ENCODE results near the gene GNA14.
"Not testable (repeated sequence)": the region's sequence is repeated elsewhere in the genome, so short reads cannot be mapped to it uniquely, and the experiment has no call there.

Gene GNA14

DNA sequence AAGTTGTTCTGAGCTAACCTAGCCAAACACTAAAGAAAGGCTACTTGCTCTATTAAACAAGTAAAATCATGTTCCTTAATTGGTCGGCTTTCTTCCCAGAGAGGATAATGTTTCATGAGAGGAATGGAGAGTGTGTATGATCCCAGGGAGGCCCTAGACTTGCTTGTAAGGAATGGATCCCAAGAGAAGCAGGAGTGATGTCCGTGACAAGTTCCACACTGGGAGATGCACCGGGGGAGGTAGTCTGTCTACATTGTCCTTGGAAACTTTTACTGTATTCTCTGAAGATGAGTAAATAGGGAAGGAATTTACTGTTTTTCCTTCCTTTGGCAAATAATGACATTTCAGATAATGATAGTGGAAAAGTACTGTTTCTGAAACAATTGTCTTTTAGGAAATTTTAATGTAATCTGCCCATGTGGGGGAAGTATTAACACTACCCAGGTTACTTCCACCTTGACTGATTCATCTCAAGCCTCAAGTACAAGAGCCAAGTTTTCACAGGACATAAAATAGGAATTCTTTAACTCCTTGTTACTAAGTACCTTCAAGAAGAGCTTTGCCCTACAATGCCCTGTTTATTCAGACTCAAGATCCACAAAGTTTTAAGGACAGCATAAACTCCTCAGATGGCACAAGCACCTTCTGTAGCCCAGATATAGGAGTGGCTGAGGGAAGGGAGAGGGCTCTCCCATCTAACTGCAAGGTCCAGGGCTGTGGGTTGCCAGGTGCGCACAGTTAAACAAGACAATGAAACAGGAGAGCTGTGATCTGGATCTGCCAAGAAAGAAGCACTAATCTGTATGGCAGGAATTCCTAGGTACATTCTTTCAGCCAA lies 152.1 kb downstream of the GNA14 start:
- DNase-seq (ENCODE audit: low spot score) (no peak), FAIRE-seq (no peak)

DNA sequence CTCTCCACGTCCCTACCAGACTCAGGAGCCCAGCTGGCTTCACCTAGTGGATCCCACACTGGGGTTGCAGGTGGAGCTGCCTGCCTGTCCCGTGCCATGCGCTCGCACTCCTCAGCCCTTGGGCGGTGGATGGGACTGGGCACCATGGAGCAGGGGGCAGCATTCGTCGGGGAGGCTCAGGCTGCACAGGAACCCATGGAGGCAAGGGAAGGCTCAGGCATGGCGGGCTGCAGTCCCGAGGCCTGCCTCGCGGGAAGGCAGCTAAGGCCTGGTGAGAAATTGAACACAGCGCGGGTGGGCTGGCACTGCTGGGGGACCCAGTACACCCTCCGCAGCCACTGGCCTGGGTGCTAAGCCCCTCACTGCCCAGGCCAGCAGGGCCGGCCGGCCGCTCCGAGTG lies 157.8 kb downstream of the GNA14 start:
- not testable (repeated sequence) for DNase-seq (ENCODE audit: low spot score); FAIRE-seq

DNA sequence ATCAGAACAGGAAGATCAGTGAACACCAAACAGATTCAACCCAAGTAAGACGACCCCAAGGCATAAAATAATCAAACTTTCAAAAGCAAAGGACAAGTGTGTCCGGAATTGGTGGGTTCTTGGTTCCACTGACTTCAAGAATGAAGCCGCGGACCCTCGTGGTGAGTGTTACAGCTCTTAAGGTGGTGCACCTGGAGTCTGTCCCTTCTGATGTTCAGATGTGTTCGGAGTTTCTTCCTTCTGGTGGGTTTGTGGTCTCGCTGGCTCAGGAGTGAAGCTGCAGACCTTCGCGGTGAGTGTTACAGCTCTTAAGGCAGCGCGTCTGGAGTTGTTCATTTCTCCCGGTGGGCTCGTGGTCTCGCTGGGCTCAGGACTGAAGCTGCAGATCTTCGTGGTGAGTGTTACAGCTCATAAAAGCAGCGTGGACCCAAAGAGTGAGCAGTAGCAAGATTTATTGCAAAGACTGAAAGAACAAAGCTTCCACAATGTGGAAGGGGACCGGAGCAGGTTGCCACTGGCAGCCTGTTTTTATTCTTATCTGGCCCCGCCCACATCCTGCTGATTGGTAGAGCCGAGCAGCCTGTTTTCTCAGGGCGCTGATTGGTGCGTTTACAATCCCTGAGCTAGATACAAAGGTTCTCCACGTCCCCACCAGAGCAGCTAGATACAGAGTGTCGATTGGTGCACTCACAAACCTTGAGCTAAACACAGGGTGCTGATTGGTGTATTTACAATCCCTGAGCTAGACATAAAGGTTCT lies 158.5 kb downstream of the GNA14 start:
- not testable (repeated sequence) for FAIRE-seq; DNase-seq (ENCODE audit: low spot score)

DNA sequence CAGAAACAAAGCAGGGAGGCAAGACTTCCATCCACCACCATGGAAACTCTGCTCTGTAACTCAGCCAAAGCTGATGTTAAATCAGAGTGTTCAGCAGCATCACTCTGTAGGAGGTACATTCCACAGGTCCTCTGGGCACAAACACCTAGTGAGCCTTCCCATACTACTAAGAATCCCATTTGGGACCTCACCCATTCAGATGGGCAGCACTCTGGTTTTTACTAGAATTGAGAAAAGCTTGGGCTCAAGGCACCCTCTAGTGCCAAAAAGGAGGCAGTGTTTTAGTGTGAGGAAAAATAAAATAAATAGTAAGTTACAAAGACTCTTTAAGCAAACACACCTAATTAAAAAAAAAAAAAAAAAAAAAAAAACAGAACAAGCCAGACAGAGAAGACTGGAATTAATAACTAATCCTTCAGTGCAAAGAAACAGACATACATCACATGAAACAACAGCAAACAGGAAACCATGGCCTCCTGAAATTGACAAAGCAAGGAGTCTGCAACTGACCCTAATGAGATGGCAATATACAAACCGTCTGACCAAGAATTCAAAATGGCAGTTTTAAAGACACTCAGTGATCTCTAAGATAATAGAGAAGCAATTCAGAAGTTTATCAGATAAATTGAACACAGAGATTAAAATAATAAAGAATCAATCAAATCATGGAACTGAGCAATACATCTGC lies 159.5 kb downstream of the GNA14 start:
- FAIRE-seq: no peak

DNA sequence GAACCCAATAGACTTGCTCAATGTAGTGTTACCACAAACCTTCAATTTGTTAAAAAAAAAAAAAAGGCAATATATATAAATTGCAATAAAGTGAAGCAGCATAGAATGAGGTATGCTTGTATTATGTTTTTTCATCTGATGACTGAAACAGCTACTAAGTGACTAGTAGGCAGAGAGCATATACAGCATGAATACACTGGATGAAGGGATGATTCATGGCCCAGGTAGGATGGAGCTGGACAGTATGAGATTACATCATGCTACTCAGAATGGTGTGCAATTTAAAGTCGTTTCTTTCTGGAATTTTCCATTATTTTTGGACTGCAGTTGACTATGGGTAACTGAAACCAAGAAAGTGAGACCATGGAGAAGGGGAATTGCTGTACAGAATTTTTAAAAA lies 161.2 kb downstream of the GNA14 start:
- no peak for DNase-seq (ENCODE audit: low spot score)
- FAIRE-seq: no peak

More for the DNA sequence above, 159.5 kb downstream of the GNA14 start:
- no peak for DNase-seq (ENCODE audit: low spot score)

DNA sequence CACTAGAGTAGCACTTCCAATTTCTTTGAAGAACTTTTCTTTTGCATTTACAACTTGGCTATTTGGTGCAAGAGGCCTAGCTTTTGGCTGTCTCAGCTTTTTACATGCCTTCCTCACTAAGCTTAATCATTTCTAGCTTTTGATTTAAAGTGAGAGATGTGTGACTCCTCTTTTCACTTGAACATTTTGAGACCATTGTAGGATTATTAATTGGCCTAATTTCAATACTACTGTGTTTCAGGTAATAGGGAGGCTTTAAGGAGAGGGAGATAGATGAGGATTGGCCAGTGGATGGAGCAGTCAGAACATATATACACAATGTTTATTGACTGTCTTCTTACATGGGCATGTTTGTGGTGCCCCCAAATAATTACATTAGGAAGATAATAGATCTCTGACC lies 161.7 kb downstream of the GNA14 start:
- DNase-seq (ENCODE audit: low spot score) (no peak), FAIRE-seq (no peak)

DNA sequence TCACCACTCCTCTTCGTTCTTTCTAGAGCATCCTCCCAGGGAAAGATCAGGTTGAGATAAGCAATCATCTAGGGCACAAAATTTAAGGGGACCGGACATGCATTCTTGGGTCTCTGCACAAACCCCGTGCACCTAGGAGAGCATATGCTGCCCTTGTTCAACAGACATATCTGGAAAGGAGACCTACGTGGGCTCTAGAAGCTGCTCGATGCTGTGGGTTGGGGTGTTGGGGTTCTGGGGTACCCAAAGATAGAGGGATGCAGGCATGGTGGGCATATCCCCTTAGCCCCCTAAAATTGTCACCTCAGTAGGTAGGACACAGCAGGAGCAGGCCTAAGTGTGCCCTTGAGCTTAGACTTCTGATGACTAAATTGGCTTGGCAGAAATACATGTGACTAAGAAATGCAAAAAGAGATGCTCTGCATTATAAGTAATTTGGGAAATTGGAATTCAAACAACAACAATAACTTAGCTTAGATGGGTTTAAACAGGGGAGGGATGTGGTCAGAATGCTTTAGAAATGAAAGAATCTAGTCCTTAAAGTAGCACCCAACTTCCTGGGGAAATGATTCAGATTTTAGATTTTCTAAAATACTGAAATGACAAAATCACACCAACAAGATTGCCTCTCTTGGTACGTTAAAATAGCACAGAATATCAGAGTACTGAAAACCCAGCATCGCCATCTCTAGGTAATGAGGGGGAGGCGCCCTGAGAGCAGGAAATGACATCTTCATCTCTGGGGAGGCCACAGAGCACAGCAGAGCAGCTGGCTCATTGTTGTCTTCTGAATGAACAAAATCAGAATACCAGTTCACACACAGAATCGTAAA lies 172.3 kb downstream of the GNA14 start:
- FAIRE-seq (no peak), DNase-seq (ENCODE audit: low spot score) (no peak)

DNA sequence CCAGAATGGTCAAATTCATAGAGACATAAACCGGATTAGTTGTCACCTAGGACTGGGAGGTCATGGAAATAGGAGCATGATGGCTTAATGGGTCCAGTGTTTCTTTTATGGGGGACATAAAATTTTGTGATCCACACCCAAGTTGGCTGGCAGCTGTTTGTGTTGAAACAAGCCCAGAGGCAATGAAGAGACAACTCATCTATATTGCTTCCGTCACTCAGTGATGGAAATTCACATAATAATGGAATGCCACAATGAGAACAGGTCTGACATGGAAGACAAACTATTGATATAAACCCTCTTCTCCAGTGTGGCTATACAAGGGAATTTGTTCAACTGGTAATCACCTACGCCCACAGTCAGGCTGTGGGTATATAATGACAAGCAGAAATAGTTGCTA lies 173.2 kb downstream of the GNA14 start:
- FAIRE-seq (no peak), DNase-seq (ENCODE audit: low spot score) (no peak)

DNA sequence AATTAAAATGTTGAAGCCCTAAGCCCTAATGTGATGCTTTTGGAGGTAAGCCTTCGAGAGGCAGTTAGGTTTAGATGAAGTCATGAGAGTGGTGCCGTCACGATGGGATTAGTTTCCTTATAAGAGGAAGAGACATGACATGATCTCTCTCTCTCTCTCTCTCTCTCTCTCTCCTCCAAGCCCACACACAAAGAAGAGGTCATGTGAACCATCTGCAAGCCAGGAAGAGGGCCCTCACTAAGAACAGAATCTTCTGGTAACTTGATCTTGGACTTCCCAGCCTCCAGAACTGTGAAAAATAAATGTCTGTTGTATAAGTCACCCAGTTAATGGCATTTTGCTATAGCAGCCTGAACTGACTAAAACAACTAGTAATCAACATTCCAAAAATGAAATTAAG lies 175.5 kb downstream of the GNA14 start:
- no peak for DNase-seq (ENCODE audit: low spot score)
- no peak for FAIRE-seq

DNA sequence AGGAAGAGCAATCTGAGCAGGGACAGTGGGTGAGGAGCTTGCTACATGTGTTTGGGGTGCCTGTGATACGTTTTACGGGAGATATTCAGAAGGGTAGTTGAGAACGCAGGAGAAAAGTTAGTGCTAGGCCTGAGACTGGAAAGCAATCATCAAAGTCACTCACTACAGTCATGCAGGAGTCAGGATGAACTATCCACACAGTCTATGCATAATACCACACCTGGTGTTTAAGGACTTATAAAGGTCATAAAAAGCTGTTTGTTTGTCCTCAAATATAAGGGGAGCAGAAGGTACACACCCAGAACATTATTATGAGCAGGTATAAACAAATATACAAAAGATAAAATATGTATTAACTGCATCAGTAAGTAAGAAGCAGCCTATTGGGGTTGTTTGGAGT lies 176.6 kb downstream of the GNA14 start:
- FAIRE-seq (no peak), DNase-seq (ENCODE audit: low spot score) (no peak)

DNA sequence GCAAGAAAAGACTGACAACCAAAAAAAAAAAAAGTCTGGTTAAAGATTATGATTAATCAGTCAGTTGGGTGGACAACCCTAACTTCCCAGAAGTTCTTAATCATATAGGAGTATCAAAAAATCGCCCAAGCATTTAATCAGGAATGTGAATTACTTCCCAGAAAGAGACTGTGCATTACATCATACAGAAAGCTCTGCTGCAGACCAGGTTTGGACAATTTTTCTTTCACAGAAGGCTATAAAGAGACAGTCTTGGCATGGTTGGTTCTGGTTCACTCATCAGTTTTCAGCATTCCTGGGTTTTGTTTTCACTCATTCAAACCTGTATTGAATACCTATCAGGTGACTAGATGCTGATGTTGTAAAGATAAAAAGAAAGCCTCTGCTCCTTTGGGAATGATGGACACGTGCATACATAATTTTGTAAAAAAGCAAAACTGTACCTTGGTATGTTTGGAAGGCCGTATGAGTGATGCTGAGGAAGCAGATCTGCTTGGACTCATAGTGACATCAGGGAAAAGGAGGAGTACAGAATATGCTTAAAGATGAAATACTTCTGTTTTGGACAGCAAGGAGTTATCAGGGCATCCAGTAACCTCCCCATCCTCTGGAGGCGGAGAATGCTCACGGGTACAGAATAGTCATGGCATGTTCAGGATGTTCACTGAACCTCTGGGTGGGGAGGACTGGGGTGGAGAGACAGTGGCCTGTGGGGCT lies 178.4 kb downstream of the GNA14 start:
- DNase-seq (ENCODE audit: low spot score) (peak; percentile 47), FAIRE-seq (peak; percentile 87)

DNA sequence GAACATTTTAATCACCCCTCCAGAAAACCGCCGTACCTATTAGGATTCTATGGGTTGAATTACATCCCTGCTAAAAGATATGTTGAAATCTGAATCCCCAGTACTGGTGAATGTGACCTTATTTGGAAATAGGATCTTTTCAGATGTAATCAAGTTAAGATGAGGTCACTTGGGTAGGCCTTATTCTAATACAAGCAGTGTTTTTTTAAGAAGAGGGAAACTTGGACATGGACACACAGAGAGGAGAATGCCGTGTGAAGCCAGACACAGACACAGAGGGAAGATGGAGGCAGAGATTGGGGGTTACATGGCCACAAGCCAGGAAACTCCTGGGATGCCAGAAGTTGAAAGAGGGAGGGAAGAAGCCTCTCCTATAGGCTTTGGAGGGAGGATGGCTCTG lies 183.5 kb downstream of the GNA14 start:
- FAIRE-seq (no peak), DNase-seq (ENCODE audit: low spot score) (no peak)

DNA sequence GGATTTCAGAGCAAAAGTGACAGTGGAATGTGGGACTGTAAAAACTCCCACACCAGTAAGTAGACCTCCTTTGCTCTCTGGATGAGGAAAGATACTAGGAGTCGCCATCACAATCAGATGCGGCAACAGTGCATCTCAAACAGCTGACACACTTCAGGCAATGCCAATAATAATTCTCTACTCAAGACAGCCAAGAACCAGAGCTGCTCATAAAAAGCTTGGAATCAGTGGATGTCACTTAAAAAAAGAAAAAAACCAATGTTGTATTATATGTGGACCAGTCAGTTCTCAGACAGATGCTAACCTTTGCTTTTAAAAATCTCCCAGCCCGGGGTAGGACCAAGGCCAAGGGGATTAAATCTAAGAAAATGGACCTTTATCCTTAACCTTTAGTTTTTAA lies 185.0 kb downstream of the GNA14 start:
- FAIRE-seq (no peak), DNase-seq (ENCODE audit: low spot score) (no peak)

DNA sequence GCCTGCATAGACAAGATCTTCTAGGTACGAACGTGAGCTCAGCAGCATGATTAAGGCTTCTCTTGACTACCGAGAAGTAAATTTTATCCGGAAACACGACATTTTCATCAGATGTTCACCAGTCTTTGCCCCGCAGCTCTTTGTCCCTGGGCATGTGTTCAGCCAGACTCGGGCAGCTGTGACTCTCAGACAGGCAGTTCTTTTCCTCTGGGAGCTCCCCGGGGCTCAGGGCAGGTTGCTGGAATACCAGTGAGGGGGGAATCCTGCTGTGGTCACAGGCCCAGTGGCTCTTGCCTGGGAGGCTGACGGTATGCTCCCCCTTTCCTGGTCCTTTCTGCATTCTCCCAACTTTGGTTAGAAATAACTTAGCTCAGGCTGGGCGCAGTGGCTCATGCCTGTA lies 186.1 kb downstream of the GNA14 start:
- FAIRE-seq: no peak

DNA sequence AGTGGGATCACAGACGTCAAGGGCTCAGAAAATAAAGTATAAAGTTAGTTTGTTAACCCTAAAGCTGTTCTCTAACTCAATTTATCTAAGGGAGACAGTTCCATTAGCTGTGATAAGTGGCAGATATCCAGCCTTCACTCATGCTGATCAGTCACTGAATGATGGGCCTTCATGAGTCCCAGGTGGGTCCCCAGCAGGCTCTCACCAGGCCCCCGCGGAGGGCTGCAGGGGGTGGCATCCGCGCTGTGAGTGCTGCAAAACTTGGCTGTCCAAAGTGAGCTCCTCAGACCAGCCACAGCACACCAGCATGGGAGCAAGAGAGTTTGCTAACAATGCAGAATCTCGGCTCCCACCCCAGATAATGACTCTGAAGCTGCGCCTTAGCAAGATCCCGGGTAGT lies 187.2 kb downstream of the GNA14 start:
- no peak for DNase-seq (ENCODE audit: low spot score)
- FAIRE-seq: no peak

More for the DNA sequence above, 186.1 kb downstream of the GNA14 start:
- no peak for DNase-seq (ENCODE audit: low spot score)

DNA sequence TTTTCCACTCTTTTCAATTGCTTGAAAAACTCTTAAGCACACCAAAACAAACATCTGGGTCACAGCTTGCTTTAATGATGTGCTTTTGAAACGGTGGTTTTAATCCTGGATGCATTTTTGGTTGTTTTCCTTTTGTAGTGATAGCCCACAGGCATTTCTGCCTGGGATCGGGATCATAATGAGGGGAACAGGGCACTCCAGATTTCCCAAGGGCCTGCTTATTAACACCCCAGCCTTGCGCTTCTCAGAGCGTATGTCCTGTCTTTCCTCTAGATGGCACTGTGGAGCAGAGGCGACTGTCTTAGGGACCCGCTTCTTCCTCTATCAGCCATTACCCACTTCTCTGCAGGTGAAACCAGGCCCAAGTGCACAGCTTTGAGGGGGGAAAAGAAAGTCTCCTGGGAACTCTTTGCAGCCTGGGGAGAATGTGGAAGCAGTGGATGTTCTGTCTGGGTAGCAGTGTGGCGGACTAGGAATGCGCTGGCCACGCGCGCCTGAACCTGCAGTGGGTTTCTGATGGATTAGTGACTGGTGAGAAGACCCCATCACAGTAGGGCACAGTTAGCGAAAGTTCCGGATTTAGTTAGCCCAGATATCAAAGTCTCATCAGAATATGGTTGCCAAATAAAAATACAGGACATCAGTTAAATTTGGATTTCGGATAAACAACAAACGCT lies 190.1 kb downstream of the GNA14 start:
- FAIRE-seq (no peak), DNase-seq (ENCODE audit: low spot score) (peak; percentile 54)

DNA sequence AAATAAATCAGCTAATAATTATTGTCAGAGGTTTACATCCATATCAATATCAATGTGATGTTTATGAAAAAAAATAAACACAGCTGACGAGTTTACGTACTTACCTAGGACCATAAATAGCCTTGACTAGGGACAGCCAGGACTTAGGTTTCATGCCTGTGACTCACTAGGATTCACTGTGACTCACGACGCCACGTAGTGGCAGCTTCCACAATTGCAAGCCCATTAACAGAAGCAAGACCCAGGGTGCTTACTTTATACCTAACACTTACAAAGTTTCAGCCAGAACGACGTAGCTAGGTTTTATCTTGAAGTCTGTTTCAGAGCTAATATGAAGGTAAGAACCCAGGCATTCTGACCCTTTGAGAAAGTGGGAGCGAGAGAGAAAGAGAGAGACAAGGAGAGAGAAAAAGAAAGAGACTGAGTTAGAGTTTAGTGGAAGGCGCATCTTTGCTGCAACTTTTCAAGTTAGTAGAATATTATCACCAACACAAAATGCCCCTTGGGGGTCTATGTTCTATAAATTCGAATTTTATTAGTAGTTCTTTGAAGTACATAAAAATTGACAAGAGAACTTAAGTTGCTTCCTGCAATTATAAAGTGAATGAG lies 191.2 kb downstream of the GNA14 start:
- DNase-seq (ENCODE audit: low spot score) (peak; percentile 70), FAIRE-seq (peak; percentile 84)

DNA sequence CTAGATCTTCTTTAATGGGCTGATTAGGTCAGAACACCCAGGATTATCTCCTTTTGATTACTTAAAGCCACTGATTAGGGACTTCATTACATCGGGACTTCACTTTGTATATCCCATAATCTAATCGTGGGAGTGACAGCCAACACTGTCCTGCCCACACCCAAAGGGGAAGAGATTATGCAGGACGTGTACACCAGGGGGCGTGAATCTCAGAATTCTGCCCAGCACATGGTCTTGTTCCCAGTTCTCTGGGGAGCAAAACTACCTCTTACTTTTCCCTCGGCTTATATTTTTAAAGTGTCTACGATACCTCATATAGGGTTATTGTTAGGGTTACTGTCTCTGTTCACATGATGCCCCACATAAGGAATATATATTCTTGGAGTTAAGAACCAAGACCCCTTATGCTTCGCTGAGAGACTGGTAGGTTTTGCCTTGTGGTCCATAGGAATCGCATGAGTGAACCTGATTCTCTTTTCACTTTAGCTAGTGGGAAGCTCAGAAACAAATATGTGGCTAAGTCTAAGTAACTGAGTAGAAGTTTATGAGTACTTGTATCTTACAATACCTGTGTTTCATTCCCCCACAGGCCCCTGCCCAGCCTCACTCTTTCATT lies 192.7 kb downstream of the GNA14 start:
- no peak for FAIRE-seq

DNA sequence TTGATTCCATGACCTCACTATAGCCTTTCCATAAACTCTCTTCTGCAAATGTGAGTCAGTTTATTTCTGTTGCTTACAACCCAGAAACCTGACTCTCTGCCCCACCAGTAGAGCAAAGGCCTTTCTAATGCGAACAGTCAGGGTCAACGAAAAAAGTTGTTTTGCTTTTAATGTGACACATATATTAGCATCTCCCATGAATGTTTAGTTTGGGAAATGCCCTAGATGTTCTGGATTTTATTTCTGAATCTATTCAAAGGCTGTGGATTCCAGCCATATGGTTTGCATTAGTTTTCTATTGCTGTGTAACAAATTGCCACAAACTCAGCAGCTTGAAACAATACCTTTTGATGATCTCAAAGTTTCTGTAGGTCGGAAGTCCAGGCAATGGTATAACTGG lies 193.5 kb downstream of the GNA14 start:
- no peak for FAIRE-seq
- no peak for DNase-seq (ENCODE audit: low spot score)

More for the DNA sequence above, 192.7 kb downstream of the GNA14 start:
- no peak for DNase-seq (ENCODE audit: low spot score)

All from RCC 7860 (cell line).